ENCODE results near the gene FOXK2. TPM values are rescaled to one million over a fixed set of nuclear protein-coding genes. Genes with fewer than 3 reads are reported as not detected.

Gene FOXK2
- total RNA-seq, 1 donor from 2014 or later = 88.3 TPM

DNA sequence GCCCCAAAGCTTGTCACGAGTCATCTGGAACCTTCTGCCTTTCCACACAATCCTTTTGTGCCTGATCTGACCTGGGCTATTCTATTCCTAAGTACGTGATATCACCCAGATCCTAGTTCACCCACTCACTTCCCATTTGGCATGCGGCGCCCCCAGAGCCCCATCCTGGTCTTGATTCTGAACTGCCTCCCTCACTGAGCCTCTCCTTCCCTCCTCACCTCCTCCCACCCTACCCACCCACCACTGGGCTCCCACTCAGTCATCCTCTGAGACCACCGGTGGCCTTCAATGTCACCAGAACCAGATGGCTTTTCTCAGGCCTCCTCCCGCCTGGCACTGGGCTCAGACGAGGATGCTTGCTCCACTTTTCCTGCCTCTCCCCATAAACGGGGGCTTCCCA lies 110.2 kb downstream of the FOXK2 start:
- no peaks in the 10 kb centered on the region for H3K27me3 Mint-ChIP-seq (ENCODE audit: low read depth)
- H3K9me3 Mint-ChIP-seq = no peaks in the 10 kb centered on the region
- no peak for DNase-seq (ENCODE audit: low spot score in 2 of 2, unreplicated experiment in 2 of 2)
- no peak overlapping the region for H3K4me3 Mint-ChIP-seq
- H3K36me3 Mint-ChIP-seq = peaks cover 44% of the 10 kb centered on the region
- H3K4me1 Mint-ChIP-seq = peaks cover 5% of the 10 kb centered on the region
- H3K27ac Mint-ChIP-seq = peak overlapping the region; percentile 75
- TF ChIP-seq, protein P1, sequence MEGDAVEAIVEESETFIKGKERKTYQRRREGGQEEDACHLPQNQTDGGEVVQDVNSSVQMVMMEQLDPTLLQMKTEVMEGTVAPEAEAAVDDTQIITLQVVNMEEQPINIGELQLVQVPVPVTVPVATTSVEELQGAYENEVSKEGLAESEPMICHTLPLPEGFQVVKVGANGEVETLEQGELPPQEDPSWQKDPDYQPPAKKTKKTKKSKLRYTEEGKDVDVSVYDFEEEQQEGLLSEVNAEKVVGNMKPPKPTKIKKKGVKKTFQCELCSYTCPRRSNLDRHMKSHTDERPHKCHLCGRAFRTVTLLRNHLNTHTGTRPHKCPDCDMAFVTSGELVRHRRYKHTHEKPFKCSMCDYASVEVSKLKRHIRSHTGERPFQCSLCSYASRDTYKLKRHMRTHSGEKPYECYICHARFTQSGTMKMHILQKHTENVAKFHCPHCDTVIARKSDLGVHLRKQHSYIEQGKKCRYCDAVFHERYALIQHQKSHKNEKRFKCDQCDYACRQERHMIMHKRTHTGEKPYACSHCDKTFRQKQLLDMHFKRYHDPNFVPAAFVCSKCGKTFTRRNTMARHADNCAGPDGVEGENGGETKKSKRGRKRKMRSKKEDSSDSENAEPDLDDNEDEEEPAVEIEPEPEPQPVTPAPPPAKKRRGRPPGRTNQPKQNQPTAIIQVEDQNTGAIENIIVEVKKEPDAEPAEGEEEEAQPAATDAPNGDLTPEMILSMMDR (IDR thresholded peaks at IDR 0.05; ENCODE audit: unreplicated experiment) = no peak

DNA sequence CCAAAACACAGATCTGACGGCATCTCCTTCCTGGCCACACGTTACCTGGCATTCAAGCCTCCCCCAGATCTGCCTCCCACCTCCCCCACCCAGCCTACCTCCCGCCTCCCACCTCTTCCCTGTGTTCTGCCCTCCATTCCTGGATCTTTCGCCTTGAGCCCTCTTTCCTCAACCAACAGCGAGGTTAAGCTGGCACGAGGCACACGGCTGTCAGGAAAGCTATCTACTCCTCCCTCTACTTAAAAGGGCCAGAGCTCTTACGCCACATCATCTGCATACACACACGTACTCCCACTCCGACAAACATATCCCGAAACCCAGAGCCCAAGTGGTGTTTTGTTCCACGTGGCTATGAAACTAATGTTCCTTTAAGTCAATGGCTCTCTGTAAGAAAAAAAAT lies 110.7 kb downstream of the FOXK2 start:
- Mint-ChIP-seq H3K9me3 (no peaks in the 10 kb centered on the region), H3K27ac (no peak overlapping the region), H3K4me1 (peaks cover 7% of the 10 kb centered on the region), H3K4me3 (no peak overlapping the region), H3K27me3 (ENCODE audit: low read depth) (no peaks in the 10 kb centered on the region), H3K36me3 (peaks cover 40% of the 10 kb centered on the region)
- DNase-seq (ENCODE audit: low spot score in 2 of 2, unreplicated experiment in 2 of 2) = no peak
- TF ChIP-seq, protein P1 (IDR thresholded peaks at IDR 0.05; ENCODE audit: unreplicated experiment) = no peak

DNA sequence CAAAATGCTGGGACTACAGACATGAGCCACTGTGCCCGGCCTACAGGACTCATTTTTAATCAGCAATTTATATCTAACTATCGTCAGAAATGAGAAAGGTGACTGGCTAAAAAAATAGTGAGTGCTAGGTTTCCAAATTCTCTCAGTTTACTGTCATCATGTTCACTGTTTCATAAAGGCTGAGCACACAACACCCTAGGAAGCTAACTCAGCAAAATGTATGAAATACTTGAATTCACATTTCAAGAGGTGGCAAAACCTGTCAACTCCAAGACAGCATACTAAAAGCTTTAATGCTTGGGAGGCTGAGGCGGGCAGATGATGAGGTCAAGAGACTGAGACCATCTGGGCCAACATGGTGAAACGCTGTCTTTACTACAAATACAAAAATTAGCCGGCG lies 112.0 kb downstream of the FOXK2 start:
- DNase-seq (ENCODE audit: low spot score in 2 of 2, unreplicated experiment in 2 of 2) = no peak
- no peaks in the 10 kb centered on the region for H3K27me3 Mint-ChIP-seq (ENCODE audit: low read depth)
- H3K4me1 Mint-ChIP-seq = peaks cover 12% of the 10 kb centered on the region
- no peak overlapping the region for H3K4me3 Mint-ChIP-seq
- H3K9me3 Mint-ChIP-seq = no peaks in the 10 kb centered on the region
- TF ChIP-seq, protein P1 (IDR thresholded peaks at IDR 0.05; ENCODE audit: unreplicated experiment) = no peak
- H3K27ac Mint-ChIP-seq = no peak overlapping the region
- peaks cover 40% of the 10 kb centered on the region for H3K36me3 Mint-ChIP-seq

DNA sequence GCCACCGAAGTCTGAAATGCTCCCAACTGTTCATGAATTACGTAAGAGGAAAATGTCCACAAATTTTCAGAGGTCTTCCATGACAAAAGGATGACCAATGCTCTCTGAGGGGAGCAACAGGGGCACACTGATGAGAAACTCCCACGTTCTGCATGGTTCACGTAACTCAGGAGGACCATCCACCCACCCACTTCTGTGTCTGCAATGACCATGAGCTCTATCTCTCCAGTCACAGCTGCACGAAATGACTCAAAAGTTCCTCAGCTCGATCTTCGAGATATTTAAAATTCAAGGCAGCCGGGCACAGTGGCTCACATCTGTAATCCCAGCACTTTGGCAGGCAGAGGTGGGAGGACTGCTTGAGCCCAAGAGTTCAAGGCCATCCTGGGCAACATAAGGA lies 112.9 kb downstream of the FOXK2 start:
- no peak for DNase-seq (ENCODE audit: low spot score in 2 of 2, unreplicated experiment in 2 of 2)
- H3K4me1 Mint-ChIP-seq = peaks cover 18% of the 10 kb centered on the region
- peaks cover 9% of the 10 kb centered on the region for H3K9me3 Mint-ChIP-seq
- no peaks in the 10 kb centered on the region for H3K27me3 Mint-ChIP-seq (ENCODE audit: low read depth)
- peaks cover 42% of the 10 kb centered on the region for H3K36me3 Mint-ChIP-seq
- TF ChIP-seq, protein P1 (IDR thresholded peaks at IDR 0.05; ENCODE audit: unreplicated experiment) = no peak
- no peak overlapping the region for H3K4me3 Mint-ChIP-seq
- H3K27ac Mint-ChIP-seq = no peak overlapping the region

DNA sequence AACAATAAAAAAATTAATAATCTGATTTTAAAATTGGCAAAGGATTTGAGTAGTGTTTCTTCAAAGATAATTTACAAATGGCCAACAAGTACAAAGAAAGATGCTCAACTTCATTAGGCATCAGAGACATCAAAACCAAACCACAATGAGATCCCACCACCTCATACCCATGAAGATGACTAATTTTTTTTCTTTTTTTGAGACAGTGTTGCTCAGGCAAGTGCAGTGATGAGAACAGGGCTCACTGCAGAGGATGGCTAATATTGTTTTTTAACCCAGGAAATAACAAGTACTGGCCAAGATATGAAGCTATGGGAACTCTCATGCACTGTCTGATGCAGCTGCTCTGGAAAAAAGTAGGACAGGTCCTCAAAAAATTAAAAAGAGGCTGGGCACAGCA lies 113.8 kb downstream of the FOXK2 start:
- peaks cover 10% of the 10 kb centered on the region for H3K9me3 Mint-ChIP-seq
- H3K36me3 Mint-ChIP-seq = peaks cover 43% of the 10 kb centered on the region
- DNase-seq (ENCODE audit: low spot score in 2 of 2, unreplicated experiment in 2 of 2) = no peak
- peaks cover 18% of the 10 kb centered on the region for H3K4me1 Mint-ChIP-seq
- TF ChIP-seq, protein P1 (IDR thresholded peaks at IDR 0.05; ENCODE audit: unreplicated experiment) = no peak
- H3K27ac Mint-ChIP-seq = peak overlapping the region; percentile 74
- H3K4me3 Mint-ChIP-seq = no peak overlapping the region
- no peaks in the 10 kb centered on the region for H3K27me3 Mint-ChIP-seq (ENCODE audit: low read depth)
